Erythroblast (primary cell): ENCODE results near the gene TP53BP2.
"Not testable (repeated sequence)": the region's sequence is repeated elsewhere in the genome, so short reads cannot be mapped to it uniquely, and the experiment has no call there.

Experiments used
- DNase-seq, 2 experiments: peaks; one replicate each; lab custom pipeline; 2025; lab: John Stamatoyannopoulos, UW
- GATA1 ChIP-seq: IDR thresholded peaks from 2 replicates; pipeline ENCODE4 v1.6.1; 2011; ENCODE audit warnings: low read depth, mild to moderate bottlenecking, control low read depth, low read length, moderate library complexity
- POLR2A ChIP-seq: IDR thresholded peaks from 2 replicates; pipeline ENCODE4 v1.6.1; 2011; ENCODE audit warnings: mild to moderate bottlenecking, low read length

The TP53BP2 gene

DNA sequence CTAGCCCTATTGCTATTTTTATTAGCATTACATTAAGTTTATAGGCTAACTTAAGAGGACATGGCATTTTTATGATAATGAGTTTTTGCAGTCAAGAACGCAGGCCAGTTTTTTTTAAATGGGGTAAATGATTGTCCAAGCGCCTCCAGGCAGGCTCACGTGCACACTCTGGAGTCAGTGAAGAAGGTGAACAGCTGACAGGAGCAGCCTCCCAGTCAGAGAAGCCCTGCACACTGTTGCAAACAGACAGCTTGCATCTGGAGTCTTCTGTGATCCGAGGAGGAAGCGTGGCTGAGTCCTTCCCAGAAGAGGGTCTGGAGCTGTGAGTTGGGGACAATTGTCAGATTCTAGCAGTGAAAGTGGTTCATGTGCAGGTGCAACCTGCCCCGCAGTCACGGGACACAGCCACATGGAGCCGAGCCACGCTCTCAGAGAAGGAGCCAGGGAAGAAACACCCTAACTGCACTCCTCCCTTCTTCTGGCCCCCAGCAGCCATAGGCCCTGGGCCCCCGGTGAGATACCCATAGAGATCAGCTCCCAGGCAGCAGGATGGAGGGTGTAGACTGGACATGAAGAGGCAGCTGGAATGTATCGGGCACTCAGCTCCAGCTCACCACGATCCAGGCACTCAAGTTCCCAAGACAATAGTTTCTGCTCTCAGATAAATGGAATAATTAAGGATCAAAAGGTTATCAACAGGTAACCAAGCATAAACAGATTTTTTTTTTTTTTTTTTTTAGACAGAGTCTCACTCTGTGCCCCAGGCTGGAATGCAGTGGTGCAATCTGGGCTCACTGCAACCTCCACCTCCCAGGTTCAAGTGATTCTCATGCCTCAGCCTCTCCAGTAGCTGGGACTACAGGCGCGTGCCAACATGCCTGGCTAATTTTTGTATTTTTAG lies 107.0 kb downstream of the TP53BP2 start:
- no peak for TF ChIP-seq POLR2A
- no peak for TF ChIP-seq GATA1
- no peak for DNase-seq

DNA sequence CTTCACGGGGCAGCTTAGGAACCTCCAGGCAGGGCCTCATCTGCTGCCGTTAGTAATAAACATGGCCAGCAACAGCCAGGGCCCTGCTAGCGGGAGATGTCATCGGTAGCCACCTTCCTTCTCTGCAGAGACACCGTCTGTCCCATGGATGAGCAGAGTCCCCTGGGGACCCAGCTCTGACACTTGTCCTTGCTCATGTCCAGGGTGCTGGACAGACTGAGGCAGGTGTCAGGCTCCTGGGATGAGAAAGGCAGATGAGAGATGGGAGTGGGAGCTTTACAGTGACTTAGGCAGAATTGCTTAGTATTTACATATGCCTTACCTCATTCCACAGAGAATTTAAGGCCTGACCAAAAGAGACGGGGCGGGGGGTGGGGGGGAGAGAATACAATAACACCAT lies 108.4 kb downstream of the TP53BP2 start:
- no peak for TF ChIP-seq POLR2A
- TF ChIP-seq GATA1, result no peak
- DNase-seq, result no peak

DNA sequence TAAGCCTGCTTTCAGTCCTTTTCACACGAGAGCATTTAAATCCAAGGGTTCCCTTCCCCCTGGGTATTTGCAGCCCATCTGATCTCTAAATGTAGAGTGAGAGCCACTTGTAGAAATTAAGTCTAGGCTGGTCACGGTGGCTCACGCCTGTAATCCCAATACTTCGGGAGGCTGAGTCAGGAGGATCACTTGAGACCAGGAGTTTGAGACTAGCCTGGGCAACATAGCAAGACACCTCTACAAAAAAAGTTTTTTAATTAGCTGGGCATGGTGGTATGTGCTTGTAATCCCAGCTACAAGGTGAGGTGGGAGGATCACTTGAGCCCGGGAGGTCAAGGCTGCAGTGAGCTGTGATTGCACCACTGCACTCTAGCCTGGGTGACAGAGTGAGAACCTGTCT lies 109.1 kb downstream of the TP53BP2 start:
- not testable (repeated sequence) for DNase-seq

DNA sequence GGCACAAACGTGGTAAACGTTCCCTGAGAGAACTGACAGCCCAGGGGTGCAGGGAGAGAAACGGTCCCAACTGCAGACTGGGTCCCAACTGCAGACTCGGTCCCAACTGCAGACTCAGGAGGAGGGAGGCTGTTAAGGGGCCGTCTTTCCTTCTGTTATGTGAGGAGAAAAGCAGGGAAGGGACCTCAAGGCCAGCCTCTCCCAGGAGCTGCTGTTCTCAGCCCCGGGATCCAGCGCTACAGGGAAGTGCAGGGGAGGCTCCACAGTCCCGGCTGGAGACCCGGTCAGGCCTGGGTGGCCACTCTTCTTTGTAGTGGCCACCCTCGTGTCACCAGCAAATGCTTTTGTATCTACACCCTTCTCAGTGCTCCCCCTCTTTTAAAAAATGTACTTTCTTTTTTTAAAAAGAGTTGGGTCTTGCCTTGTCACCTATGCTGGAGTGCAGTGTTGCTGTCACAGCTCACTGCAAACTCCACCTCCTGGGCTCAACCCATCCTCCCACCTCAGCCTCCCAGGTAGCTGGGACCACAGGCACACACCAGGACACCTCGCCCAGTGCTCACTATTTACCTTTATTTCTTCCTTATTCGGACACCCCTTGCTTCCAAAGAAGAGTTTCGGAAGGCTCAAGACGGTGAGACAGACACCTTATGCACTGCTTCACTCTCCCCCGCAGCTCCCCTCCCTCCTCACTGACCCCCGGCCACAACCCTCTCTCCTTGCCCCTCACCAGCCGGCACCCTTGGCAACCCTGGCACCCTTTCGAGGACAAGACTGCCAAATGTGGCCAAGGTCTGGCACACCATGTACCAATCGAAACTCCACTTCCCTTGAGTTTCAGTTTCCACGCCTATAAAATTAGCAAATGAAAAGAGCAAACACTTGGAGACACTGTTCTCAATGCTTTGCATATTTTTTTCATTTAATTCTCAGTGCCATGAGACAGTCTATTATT lies 111.6 kb downstream of the TP53BP2 start:
- TF ChIP-seq POLR2A (no peak), GATA1 (no peak)
- no peak for DNase-seq

DNA sequence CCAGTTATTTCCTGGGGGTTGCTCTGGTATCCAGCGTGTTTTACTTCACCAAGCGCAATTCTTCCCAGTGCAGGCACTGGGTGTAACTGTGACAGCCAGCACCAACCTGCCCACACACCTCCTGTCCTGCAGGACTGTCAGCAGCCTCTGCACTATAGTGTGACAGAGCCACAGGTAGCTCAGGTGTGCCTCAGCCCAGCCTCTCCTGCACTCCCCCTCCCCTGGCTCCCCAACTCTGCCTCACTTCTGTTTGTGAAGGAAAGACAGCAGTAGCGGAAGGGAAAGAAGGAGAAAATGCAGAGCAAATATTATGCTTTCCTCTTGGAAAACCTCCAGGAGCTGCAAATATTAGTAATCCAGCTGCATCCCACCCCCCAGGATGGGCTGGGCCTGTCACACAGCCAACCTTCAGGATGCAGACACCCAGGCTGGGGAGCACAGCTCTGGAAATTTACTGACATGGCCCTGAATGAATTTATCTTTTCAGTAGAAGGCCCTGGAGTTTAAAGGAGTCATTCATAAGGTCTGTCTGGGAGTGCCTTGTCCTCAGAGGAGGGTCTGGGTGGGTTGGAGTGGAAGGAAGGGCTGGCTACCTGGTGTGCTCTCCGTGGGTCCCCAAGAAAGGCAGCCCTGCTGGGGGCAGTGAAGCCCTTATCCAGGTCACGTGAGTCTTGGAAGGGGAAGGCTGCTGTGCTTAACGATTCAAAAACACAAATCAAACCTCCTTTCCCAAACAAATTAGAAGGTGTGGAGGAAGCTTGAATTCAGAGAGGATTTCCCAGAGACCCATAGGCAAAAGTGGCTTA lies 112.6 kb downstream of the TP53BP2 start:
- DNase-seq, result no peak
- no peak for TF ChIP-seq GATA1
- no peak for TF ChIP-seq POLR2A

DNA sequence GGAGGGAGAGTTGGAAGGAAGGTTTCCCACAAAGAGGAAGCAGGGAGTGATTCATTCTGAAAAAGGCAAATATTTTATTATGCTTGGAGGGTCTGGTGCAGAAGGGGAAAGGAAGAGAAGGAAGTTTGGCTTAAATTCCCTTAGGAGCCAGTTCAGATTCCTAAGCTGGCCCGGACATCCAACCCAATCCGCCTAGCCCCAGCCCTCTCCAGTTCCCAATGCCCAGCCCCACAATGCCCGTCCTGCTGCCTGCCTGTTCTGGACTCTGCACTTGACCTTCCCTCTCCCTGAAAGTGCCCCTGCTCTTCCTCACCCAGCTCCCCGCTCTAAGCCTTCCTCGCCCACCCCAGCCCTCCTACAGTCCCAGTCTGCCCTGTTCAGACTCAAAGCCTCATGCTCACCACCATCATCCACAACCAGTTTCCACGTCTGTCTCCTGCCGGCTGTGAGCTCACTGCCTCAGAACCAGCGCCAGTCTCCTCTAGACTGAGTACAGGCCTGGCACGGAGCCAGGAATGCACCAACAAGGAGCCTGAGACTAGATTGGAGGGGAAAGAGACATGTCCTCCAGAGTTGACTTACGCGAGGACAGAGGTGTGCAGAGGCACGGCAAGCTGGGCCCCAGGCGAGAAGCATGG lies 114.5 kb downstream of the TP53BP2 start:
- no peak for TF ChIP-seq POLR2A
- DNase-seq, result peak in 1 of 2 experiments; percentile 28

DNA sequence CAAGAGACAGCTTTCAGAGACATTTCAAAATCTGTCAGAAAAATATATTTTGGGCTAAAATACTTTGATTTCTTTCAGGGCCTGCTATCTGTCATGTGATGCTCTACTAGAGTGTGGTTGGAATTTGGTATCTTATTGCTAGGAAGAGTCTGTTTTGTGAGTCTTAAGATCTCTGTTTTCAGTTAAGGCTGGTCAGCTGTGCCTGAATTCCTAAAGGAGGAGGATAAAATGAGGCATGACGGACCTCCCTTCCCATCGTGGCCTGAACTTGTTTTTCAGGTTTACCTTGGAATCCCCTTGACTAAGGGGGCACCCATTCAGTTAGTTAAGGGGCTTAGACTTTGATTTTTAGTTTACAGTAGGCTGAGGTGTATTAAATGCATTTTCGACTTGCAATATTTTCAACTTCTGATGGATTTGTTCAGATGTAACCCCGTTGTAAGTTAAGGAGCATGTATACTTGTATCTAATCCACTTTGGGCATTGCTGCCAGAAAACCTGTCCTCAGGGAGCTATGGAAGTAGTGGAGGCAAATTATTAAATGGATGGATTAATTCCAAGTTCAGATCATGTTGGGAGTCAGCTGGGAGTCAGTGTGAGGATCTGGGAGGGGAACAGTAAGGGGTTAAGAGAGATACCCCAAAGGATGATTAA lies 115.1 kb downstream of the TP53BP2 start:
- no peak for DNase-seq
- TF ChIP-seq GATA1, result no peak
- TF ChIP-seq POLR2A, result no peak

DNA sequence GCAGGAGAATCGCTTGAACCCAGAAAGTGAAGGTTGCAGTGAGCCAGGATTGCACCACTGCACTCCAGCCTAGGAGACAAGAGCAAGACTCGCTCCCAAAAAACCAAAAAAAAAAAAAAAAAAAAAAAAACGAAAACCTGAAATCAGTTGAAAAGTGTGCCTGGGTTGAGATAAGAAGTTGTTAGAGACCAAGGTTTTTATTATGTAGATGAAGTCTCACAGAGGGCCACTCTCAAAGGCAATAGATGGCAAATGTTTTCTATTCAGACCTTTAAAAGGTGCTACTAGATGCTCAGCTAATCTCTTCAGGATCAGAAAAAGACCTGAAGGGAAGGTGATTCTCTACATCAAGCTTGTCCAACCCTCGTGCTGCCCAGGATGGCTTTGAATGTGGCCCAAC lies 115.8 kb downstream of the TP53BP2 start:
- DNase-seq, result no peak
- TF ChIP-seq POLR2A (no peak), GATA1 (no peak)
